ENCODE measurements around the gene KAZALD1. TPM values are rescaled to one million over a fixed set of nuclear protein-coding genes. Genes with fewer than 3 reads are reported as not detected.

Gene KAZALD1
- total RNA-seq, 4 donors from 2014 or later, result 4.0 to 13.5 (median 8.4) TPM

DNA sequence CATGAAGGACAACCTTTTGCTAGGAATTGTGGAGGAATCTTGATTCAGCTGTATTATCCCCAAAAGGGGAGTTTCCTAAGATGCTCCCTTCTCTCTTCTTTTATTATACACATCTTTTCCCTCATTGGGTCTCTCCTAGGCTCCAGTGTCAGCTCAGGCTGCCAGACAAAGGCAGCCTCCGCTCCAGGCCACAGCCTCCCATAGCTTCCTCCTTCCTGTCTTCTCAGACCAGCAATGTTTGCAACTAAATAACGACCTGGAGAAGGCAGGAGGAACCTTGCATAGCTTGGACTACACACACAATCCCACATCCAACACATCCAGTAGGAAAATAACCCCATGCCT lies 18.5 kb upstream of the KAZALD1 start:
- no peak for DNase-seq (ENCODE audit: low spot score in 2 of 2)
- peaks cover 0 to 24% (median 0%) of the 10 kb centered on the region in 3 donors for H3K36me3 ChIP-seq
- peak overlapping the region; percentile 72 to 90 (median 84) for H3K27ac ChIP-seq
- 17 to 19% methylated on average over 2 of the region's 2 CpGs for WGBS, 2 donors
- no peak for TF ChIP-seq EP300 (IDR thresholded peaks at IDR 0.05)
- TF ChIP-seq, protein P1, sequence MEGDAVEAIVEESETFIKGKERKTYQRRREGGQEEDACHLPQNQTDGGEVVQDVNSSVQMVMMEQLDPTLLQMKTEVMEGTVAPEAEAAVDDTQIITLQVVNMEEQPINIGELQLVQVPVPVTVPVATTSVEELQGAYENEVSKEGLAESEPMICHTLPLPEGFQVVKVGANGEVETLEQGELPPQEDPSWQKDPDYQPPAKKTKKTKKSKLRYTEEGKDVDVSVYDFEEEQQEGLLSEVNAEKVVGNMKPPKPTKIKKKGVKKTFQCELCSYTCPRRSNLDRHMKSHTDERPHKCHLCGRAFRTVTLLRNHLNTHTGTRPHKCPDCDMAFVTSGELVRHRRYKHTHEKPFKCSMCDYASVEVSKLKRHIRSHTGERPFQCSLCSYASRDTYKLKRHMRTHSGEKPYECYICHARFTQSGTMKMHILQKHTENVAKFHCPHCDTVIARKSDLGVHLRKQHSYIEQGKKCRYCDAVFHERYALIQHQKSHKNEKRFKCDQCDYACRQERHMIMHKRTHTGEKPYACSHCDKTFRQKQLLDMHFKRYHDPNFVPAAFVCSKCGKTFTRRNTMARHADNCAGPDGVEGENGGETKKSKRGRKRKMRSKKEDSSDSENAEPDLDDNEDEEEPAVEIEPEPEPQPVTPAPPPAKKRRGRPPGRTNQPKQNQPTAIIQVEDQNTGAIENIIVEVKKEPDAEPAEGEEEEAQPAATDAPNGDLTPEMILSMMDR (IDR thresholded peaks at IDR 0.05), result no peak
- TF ChIP-seq POLR2A (IDR thresholded peaks at IDR 0.05), result no peak
- no peaks in the 10 kb centered on the region for H3K9me3 ChIP-seq
- H3K27me3 ChIP-seq, result peaks cover 0 to 19% of the 10 kb centered on the region in 2 donors
- peaks cover 0 to 31% (median 18%) of the 10 kb centered on the region in 4 donors for H3K4me1 ChIP-seq
- peak overlapping the region; percentile 40 to 56 (median 43) for H3K4me3 ChIP-seq

DNA sequence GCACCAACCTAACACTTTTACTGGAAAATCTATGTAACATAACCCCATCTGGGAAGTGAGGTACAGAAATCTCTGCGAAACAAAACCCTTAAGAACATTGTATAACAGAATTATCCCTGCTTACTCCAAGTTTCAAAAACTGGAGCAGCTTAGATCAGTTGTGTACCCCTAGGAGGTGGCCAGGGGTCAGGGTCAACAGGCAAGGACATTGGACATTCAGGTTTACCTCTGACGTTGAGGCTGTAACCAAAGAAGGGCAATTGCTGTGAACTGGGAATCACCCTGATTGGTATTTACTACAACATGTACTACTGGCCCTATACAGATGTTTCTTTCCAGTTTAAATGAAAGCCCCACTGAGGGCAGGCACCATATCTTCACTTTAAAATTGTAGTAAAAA lies 17.7 kb upstream of the KAZALD1 start:
- Histone ChIP-seq H3K4me3 (no peak overlapping the region), H3K36me3 (peaks cover 0 to 16% (median 0%) of the 10 kb centered on the region in 3 donors), H3K27ac (no peak overlapping the region), H3K27me3 (peaks cover 0 to 27% of the 10 kb centered on the region in 2 donors), H3K9me3 (no peaks in the 10 kb centered on the region), H3K4me1 (peaks cover 0 to 33% (median 18%) of the 10 kb centered on the region in 4 donors)
- DNase-seq (ENCODE audit: low spot score in 2 of 2), result no peak
- 79 to 90% methylated on average over 2 of the region's 2 CpGs for WGBS, 2 donors
- TF ChIP-seq, protein P1 (IDR thresholded peaks at IDR 0.05), result no peak
- TF ChIP-seq EP300 (IDR thresholded peaks at IDR 0.05) (no peak), POLR2A (IDR thresholded peaks at IDR 0.05) (no peak)

DNA sequence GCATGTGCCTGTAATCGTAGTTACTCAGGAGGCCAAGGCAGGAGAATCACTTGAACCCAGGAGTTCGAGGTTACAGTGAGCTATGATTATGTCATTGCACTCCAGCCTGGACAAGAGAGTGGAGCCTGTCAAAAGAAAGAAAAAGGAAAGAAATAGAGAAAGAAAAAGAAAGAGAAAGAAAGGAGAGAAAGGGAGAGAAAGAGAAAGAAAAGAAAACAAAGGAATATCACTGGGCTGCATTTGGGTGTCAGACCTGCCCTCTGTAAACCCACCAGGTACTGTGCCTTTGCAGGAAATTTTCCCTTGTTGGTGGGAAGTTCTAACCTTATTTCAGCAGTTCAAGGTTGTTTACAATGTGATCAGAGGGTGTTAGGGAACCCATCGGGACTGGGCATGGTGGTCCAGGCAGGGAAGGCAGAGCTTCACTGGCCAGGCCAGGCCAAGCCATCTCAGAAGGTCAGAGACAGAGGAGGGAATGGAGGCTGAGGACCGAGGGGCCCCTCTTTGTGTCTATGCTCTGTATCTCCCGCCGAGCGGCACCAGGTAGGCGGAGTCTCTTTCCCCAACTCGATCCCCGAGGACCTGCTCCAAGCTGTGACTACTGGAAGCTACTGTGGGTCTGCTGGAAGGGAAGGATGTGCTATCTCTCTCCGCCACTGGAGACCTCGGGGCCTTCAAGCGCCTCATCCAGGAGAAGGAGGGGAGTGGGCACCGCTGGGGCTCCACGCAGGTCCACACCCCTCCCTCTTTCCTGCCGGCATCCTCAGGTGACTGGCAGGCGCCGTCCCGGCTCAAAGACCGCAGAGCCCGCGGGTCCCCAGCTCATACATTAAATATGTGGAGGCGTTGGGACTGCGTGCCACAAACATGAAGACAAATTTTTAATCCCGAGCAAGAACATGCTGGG lies 15.2 kb upstream of the KAZALD1 start:
- WGBS, 2 donors, result 24 to 26% methylated on average over 25 of the region's 25 CpGs
- Histone ChIP-seq H3K36me3 (no peaks in the 10 kb centered on the region), H3K27ac (no peak overlapping the region), H3K4me1 (peaks cover 0 to 37% (median 19%) of the 10 kb centered on the region in 4 donors), H3K27me3 (peaks cover 0 to 52% of the 10 kb centered on the region in 2 donors), H3K4me3 (no peak overlapping the region), H3K9me3 (no peaks in the 10 kb centered on the region)
- TF ChIP-seq, protein P1 (IDR thresholded peaks at IDR 0.05), result no peak
- no peak for TF ChIP-seq POLR2A (IDR thresholded peaks at IDR 0.05)
- TF ChIP-seq EP300 (IDR thresholded peaks at IDR 0.05), result no peak
- no peak for DNase-seq (ENCODE audit: low spot score in 2 of 2)

DNA sequence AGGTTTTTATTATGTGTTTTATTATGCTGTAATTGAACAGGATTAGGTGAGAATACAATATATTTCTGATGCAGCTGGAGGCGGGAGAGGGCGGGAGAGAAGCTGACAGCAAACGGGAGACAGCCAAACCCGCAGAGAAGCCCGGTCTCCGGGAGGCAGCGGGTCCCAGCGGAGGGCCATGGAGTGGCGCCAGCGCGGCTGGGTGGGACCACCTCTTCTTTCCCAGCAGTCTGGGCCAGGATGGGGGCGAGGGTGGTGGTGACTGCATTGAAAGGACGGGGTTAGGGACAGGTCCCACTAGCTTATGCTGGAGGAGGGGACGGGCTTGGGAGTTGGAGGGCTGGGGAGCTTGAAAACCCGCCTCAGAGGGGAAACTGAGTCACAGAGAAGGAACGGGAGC lies 14.5 kb upstream of the KAZALD1 start:
- peaks cover 0 to 58% of the 10 kb centered on the region in 2 donors for H3K27me3 ChIP-seq

More for the DNA sequence above, 14.5 kb upstream of the KAZALD1 start:
- Histone ChIP-seq H3K4me1 (peaks cover 0 to 30% (median 12%) of the 10 kb centered on the region in 4 donors), H3K36me3 (no peaks in the 10 kb centered on the region), H3K27ac (no peak overlapping the region), H3K9me3 (no peaks in the 10 kb centered on the region), H3K4me3 (no peak overlapping the region)
- TF ChIP-seq, protein P1 (IDR thresholded peaks at IDR 0.05), result no peak
- TF ChIP-seq EP300 (IDR thresholded peaks at IDR 0.05) (no peak), POLR2A (IDR thresholded peaks at IDR 0.05) (no peak)
- no peak for DNase-seq (ENCODE audit: low spot score in 2 of 2)
- WGBS, 2 donors, result 15 to 17% methylated on average over 16 of the region's 16 CpGs
